Measurements from ENCODE around the gene COG6. TPM values are rescaled to one million over a fixed set of nuclear protein-coding genes. Genes with fewer than 3 reads are reported as not detected.

COG6 gene
- total and polyA plus RNA-seq, 4 donors = 4.5 to 10.7 (median 8.0) TPM

DNA sequence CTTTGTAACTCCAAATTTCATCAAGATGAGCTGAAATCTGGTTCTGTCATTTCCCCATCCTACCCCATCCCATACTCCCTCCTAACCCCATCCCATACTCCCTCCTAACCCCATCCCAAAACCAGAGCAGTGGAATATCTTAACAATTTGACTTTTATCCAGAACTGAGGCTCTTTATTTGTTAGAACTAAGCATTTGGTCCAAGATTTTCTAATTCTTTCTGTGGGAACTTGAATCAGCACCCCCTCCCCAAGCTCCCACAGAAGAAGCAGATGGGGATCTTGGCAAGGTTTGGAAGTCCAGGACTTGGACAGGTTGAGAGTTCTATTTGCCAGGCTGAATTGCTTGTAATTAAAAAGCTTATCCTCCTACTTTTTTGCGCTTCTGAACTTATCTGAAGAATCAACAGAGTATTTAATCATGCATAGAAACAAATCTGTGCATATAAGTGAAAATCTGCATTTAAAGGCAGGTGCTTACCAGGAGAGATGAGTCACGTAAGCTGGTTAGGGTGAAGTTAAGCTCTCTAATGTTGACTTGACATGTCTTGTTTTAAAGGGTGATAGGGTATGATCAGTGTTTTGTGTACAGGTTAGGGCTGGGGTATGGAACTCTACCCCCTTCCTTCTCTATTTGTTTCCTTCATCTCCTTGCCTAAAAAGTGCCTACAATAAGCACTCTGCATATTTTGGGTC, 111.1 kb downstream of the COG6 start (continued):
- no peak for TF ChIP-seq FOXA1 (IDR thresholded peaks at IDR 0.05)
- TF ChIP-seq TAF1 (conservative IDR thresholded peaks at IDR 0.05) = no peak
- no peak for TF ChIP-seq RAD21 (IDR thresholded peaks at IDR 0.05)
- TF ChIP-seq HNF4A (conservative IDR thresholded peaks at IDR 0.05) = no peak
- TF ChIP-seq, protein P1, sequence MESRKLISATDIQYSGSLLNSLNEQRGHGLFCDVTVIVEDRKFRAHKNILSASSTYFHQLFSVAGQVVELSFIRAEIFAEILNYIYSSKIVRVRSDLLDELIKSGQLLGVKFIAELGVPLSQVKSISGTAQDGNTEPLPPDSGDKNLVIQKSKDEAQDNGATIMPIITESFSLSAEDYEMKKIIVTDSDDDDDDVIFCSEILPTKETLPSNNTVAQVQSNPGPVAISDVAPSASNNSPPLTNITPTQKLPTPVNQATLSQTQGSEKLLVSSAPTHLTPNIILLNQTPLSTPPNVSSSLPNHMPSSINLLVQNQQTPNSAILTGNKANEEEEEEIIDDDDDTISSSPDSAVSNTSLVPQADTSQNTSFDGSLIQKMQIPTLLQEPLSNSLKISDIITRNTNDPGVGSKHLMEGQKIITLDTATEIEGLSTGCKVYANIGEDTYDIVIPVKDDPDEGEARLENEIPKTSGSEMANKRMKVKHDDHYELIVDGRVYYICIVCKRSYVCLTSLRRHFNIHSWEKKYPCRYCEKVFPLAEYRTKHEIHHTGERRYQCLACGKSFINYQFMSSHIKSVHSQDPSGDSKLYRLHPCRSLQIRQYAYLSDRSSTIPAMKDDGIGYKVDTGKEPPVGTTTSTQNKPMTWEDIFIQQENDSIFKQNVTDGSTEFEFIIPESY (IDR thresholded peaks at IDR 0.05) = no peak
- no peak for TF ChIP-seq HNF4G (IDR thresholded peaks at IDR 0.05)
- no peak for TF ChIP-seq GABPA (IDR thresholded peaks at IDR 0.05 in 1 of 2, conservative IDR thresholded peaks at IDR 0.05 in 1 of 2)
- TF ChIP-seq, protein P2, sequence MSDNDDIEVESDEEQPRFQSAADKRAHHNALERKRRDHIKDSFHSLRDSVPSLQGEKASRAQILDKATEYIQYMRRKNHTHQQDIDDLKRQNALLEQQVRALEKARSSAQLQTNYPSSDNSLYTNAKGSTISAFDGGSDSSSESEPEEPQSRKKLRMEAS (IDR thresholded peaks at IDR 0.05) = no peak
- TF ChIP-seq JUND (IDR thresholded peaks at IDR 0.05) = no peak

DNA sequence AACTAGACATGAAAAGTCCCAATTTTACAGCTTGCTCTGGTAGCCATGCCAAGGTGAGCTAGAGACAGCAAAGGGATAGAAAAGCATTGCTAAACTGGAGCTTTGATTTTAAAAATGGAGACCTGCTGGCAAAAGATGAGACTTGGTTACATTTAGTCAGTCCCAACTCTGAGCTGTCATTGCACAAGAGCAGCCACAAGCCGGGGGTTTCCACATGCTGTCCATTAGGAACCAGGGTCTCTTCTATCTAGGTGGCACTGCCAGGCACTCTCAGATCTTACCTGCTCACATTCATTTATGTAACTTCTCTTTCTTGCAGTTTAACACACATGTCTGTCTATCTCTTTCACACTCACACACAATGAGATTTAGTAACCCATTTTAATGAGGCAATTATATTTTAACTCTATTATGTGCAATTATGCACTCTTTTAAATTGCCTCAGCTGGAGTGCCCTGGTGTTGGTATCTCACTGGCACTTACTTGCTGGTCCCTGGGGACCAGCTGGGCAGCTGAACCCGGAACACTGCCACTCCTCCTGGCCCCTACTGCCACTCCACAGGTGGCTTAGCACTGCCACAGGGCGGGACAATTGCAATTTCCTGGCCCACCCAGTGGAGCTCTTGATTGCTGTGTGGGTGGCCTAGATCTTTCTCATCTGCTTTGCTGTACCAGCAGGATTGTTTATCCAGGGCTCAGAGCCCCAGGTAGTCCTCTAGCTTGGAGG, 112.5 kb downstream of the COG6 start:
- H3K27me3 ChIP-seq (ENCODE audit: control insufficient read depth in 4 of 4, insufficient read depth in 4 of 4, low read length in 3 of 4) = no peaks in the 10 kb centered on the region
- peaks cover 5 to 18% (median 10%) of the 10 kb centered on the region in 4 donors for H3K4me1 ChIP-seq (ENCODE audit: control insufficient read depth in 4 of 4, insufficient read depth in 4 of 4, low read length in 3 of 4)
- 80% methylated on average over 3 of the region's 3 CpGs for WGBS
- no peak overlapping the region for H3K4me3 ChIP-seq (ENCODE audit: low read depth in 1 of 3, low read length in 3 of 3)
- DNase-seq (ENCODE audit: low spot score) = no peak
- H3K27ac ChIP-seq (ENCODE audit: low read depth in 1 of 2, low read length in 2 of 2) = no peak overlapping the region
- TF ChIP-seq GABPA (IDR thresholded peaks at IDR 0.05 in 1 of 2, conservative IDR thresholded peaks at IDR 0.05 in 1 of 2) (no peak), HNF4G (IDR thresholded peaks at IDR 0.05) (no peak), YY1 (IDR thresholded peaks at IDR 0.05) (no peak), FOXA1 (IDR thresholded peaks at IDR 0.05) (no peak), RXRA (IDR thresholded peaks at IDR 0.05) (no peak), JUND (IDR thresholded peaks at IDR 0.05) (no peak)
- TF ChIP-seq, protein P1 (IDR thresholded peaks at IDR 0.05) = no peak
- H3K9me3 ChIP-seq (ENCODE audit: control insufficient read depth in 4 of 4, low read length in 3 of 4) = no peaks in the 10 kb centered on the region
- no peak overlapping the region for H3K9ac ChIP-seq (ENCODE audit: low read depth in 1 of 2, low read length in 2 of 2)
- no peaks in the 10 kb centered on the region for H3K36me3 ChIP-seq (ENCODE audit: control insufficient read depth in 4 of 4, insufficient read depth in 3 of 4, low read depth in 1 of 4, low read length in 3 of 4)

DNA sequence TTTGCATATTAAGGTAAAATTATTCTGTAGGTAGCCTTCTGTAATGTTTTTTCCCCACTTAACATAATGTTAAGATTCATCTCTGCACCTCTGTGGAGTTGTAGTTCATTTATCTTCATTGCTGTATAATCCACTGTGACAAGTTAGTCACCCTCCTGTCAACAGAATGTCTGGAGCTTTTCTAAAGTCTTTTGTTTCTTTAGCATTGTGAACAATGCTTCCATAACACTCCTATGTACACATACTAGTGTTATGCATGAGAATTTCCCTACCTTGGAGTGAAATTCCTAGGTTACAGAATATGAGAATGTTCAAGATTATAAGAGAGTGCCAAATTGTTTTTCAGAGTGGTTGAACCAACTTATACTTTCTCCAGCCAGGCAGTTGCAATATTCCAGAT, 113.5 kb downstream of the COG6 start:
- Histone ChIP-seq H3K4me3 (ENCODE audit: low read depth in 1 of 3, low read length in 3 of 3) (no peak overlapping the region), H3K36me3 (ENCODE audit: control insufficient read depth in 4 of 4, insufficient read depth in 3 of 4, low read depth in 1 of 4, low read length in 3 of 4) (no peaks in the 10 kb centered on the region), H3K4me1 (ENCODE audit: control insufficient read depth in 4 of 4, insufficient read depth in 4 of 4, low read length in 3 of 4) (peaks cover 5 to 18% (median 10%) of the 10 kb centered on the region in 4 donors), H3K27me3 (ENCODE audit: control insufficient read depth in 4 of 4, insufficient read depth in 4 of 4, low read length in 3 of 4) (no peaks in the 10 kb centered on the region), H3K27ac (ENCODE audit: low read depth in 1 of 2, low read length in 2 of 2) (no peak overlapping the region), H3K9ac (ENCODE audit: low read depth in 1 of 2, low read length in 2 of 2) (no peak overlapping the region), H3K9me3 (ENCODE audit: control insufficient read depth in 4 of 4, low read length in 3 of 4) (no peaks in the 10 kb centered on the region)
- no peak for TF ChIP-seq NR2F2 (IDR thresholded peaks at IDR 0.05)
- TF ChIP-seq, protein P3, sequence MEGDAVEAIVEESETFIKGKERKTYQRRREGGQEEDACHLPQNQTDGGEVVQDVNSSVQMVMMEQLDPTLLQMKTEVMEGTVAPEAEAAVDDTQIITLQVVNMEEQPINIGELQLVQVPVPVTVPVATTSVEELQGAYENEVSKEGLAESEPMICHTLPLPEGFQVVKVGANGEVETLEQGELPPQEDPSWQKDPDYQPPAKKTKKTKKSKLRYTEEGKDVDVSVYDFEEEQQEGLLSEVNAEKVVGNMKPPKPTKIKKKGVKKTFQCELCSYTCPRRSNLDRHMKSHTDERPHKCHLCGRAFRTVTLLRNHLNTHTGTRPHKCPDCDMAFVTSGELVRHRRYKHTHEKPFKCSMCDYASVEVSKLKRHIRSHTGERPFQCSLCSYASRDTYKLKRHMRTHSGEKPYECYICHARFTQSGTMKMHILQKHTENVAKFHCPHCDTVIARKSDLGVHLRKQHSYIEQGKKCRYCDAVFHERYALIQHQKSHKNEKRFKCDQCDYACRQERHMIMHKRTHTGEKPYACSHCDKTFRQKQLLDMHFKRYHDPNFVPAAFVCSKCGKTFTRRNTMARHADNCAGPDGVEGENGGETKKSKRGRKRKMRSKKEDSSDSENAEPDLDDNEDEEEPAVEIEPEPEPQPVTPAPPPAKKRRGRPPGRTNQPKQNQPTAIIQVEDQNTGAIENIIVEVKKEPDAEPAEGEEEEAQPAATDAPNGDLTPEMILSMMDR (IDR thresholded peaks at IDR 0.05; ENCODE audit: low read depth, low read length, missing input control) = no peak
- no peak for DNase-seq (ENCODE audit: low spot score)

Data from liver (tissue), 9 donors.